Vagina (tissue), 2 donors: ENCODE data around the gene SAMD4A. TPM values are rescaled to one million over a fixed set of nuclear protein-coding genes. Genes with fewer than 3 reads are reported as not detected.

Experiments
- DNase-seq, 2 donors: peaks; one replicate each; pipeline ENCODE4 v3.0.0-alpha.2; 2017; ENCODE audit errors: extremely low spot score in 2 of 2
- H3K27ac ChIP-seq: fragments of 200-600 bp; sonication (generic); one replicate; pipeline ENCODE4 v1.5.1; 2019
- H3K27me3 ChIP-seq: fragments of 200-600 bp; sonication (generic); one replicate; pipeline ENCODE4 v1.5.1; 2019
- H3K36me3 ChIP-seq, 2 donors: fragments of 200-600 bp; sonication (generic); one replicate each; pipeline ENCODE4 v1.5.1; 2017 to 2019
- H3K4me1 ChIP-seq: fragments of 200-600 bp; sonication (generic); one replicate; pipeline ENCODE4 v1.5.1; 2019
- H3K4me3 ChIP-seq, 2 donors: fragments of 200-600 bp; sonication (generic); 1 replicate in 1 of 2; 2 replicates in 1 of 2; pipeline ENCODE4 v1.5.1; 2016 to 2019
- H3K9me3 ChIP-seq: fragments of 200-600 bp; sonication (generic); one replicate; pipeline ENCODE4 v1.5.1; 2019
- POLR2A ChIP-seq, 2 donors: fragments of 450-650 bp; IDR thresholded peaks; one replicate each; pipeline ENCODE4 v1.6.1; 2017; ENCODE audit warnings: antibody characterized with exemption in 2 of 2, mild to moderate bottlenecking in 2 of 2, moderate library complexity in 2 of 2
- POLR2AphosphoS5 ChIP-seq, 2 donors: sonication (generic); formaldehyde crosslinking; IDR thresholded peaks; one replicate each; pipeline ENCODE4 v1.9.0; 2017; ENCODE audit warnings: antibody characterized with exemption in 2 of 2, mild to moderate bottlenecking in 2 of 2, low read depth in 1 of 2; ENCODE audit not compliant: insufficient read depth in 1 of 2
- intact Hi-C: fragments of 100-400 bp; cut with DNase I; formaldehyde crosslinking; loops from one replicate; pipeline ENCODE4 v1.15.1; 2023
- total RNA-seq: library from RNA; depleted of rRNA; stranded (reverse); fragments of >200 nt; gene quantifications from one replicate; pipeline ENCODE4 v1.2.3, GENCODE V29; 2016
- TF ChIP-seq, protein P1 (sequence below), 3 experiments: fragments of 450-650 bp in 2 of 3; fragments of 200-600 bp in 1 of 3; sonication (generic) in 1 of 3; IDR thresholded peaks; one replicate each; pipeline ENCODE4 v1.5.1; 2017 to 2019; ENCODE audit warnings: antibody characterized with exemption in 3 of 3, mild to moderate bottlenecking in 2 of 3, moderate library complexity in 2 of 3

SAMD4A gene
- total RNA-seq, 1 donor from 2014 or later: 43.0 TPM

GRCh38 chr14:54785778-54786770 is 219.1 kb downstream of the SAMD4A start:
- TF ChIP-seq POLR2A (IDR thresholded peaks at IDR 0.05): no peak
- TF ChIP-seq, protein P1, sequence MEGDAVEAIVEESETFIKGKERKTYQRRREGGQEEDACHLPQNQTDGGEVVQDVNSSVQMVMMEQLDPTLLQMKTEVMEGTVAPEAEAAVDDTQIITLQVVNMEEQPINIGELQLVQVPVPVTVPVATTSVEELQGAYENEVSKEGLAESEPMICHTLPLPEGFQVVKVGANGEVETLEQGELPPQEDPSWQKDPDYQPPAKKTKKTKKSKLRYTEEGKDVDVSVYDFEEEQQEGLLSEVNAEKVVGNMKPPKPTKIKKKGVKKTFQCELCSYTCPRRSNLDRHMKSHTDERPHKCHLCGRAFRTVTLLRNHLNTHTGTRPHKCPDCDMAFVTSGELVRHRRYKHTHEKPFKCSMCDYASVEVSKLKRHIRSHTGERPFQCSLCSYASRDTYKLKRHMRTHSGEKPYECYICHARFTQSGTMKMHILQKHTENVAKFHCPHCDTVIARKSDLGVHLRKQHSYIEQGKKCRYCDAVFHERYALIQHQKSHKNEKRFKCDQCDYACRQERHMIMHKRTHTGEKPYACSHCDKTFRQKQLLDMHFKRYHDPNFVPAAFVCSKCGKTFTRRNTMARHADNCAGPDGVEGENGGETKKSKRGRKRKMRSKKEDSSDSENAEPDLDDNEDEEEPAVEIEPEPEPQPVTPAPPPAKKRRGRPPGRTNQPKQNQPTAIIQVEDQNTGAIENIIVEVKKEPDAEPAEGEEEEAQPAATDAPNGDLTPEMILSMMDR (IDR thresholded peaks at IDR 0.05): no peak
- no peak for TF ChIP-seq POLR2AphosphoS5 (IDR thresholded peaks at IDR 0.05; ENCODE audit: insufficient read depth in 1 of 2, low read depth in 1 of 2)
- Histone ChIP-seq H3K27ac (no peak overlapping the region), H3K36me3 (peaks cover 0 to 27% of the 10 kb centered on the region in 2 donors), H3K27me3 (no peaks in the 10 kb centered on the region), H3K9me3 (no peaks in the 10 kb centered on the region), H3K4me1 (no peaks in the 10 kb centered on the region), H3K4me3 (no peak overlapping the region)
- intact Hi-C loops: no loop called here
- no peak for DNase-seq

DNA sequence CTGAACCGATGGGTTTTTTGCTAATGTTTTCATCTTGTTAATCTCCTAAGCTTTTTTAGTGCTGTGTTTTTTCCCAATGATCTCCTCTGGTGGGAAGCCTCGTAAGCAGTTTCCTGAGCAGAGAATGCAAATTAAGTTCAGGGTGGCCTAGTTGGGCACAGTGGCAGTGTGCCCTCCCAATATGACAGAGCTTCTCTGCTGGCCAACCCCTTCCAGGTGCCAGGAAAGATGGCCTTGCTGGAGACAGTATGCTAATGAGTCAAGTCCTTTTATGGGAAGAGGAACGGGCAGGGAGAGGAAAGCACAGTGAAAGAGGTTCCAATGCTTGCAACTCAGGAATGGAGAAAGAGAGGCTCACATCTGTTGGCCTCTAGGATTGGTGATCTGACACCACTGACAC is 219.9 kb downstream of the SAMD4A start:
- Histone ChIP-seq H3K9me3 (no peaks in the 10 kb centered on the region), H3K27me3 (no peaks in the 10 kb centered on the region), H3K36me3 (peaks cover 0 to 27% of the 10 kb centered on the region in 2 donors), H3K4me3 (no peak overlapping the region), H3K27ac (no peak overlapping the region), H3K4me1 (no peaks in the 10 kb centered on the region)
- intact Hi-C loops: no loop called here
- TF ChIP-seq, protein P1 (IDR thresholded peaks at IDR 0.05): no peak
- TF ChIP-seq POLR2A (IDR thresholded peaks at IDR 0.05): no peak
- TF ChIP-seq POLR2AphosphoS5 (IDR thresholded peaks at IDR 0.05; ENCODE audit: insufficient read depth in 1 of 2, low read depth in 1 of 2): no peak
- no peak for DNase-seq

- intact Hi-C loops: no loop called here
- no peaks in the 10 kb centered on the region for H3K27me3 ChIP-seq
- H3K9me3 ChIP-seq: no peaks in the 10 kb centered on the region
- H3K36me3 ChIP-seq: peaks cover 0 to 27% of the 10 kb centered on the region in 2 donors
- no peak for DNase-seq
- H3K4me3 ChIP-seq: no peak overlapping the region
- H3K4me1 ChIP-seq: no peaks in the 10 kb centered on the region
- no peak for TF ChIP-seq POLR2A (IDR thresholded peaks at IDR 0.05)
- TF ChIP-seq, protein P1 (IDR thresholded peaks at IDR 0.05): no peak
- TF ChIP-seq POLR2AphosphoS5 (IDR thresholded peaks at IDR 0.05; ENCODE audit: insufficient read depth in 1 of 2, low read depth in 1 of 2): no peak
- H3K27ac ChIP-seq: no peak overlapping the region
Observed at GRCh38 chr14:54787261-54787660, 220.3 kb downstream of the SAMD4A start.

DNA sequence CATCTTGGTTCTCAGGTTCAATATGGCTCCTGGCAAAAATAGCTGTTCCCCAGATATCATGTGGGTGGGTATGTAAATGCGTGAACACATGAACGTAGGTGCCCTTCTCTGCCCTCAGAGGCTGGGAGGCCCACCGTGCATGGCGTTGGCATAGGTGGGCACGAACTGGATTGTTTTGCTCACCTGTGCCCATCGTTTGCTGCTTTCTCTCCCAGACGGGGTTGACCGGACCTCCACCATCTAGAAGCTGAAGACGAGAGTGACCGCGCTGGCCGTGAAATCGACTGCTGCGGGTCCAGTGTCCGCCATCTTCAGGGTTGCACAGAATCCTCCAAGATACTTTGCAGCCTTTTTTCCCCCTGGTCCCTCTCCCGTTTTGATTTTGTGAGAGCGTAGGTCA is 221.8 kb downstream of the SAMD4A start:
- Histone ChIP-seq H3K36me3 (peaks cover 0 to 27% of the 10 kb centered on the region in 2 donors), H3K9me3 (no peaks in the 10 kb centered on the region), H3K27ac (no peak overlapping the region), H3K27me3 (no peaks in the 10 kb centered on the region), H3K4me3 (no peak overlapping the region), H3K4me1 (no peaks in the 10 kb centered on the region)
- DNase-seq: no peak
- TF ChIP-seq, protein P1 (IDR thresholded peaks at IDR 0.05): no peak
- TF ChIP-seq POLR2AphosphoS5 (IDR thresholded peaks at IDR 0.05; ENCODE audit: insufficient read depth in 1 of 2, low read depth in 1 of 2) (no peak), POLR2A (IDR thresholded peaks at IDR 0.05) (no peak)
- intact Hi-C loops: no loop called here

DNA sequence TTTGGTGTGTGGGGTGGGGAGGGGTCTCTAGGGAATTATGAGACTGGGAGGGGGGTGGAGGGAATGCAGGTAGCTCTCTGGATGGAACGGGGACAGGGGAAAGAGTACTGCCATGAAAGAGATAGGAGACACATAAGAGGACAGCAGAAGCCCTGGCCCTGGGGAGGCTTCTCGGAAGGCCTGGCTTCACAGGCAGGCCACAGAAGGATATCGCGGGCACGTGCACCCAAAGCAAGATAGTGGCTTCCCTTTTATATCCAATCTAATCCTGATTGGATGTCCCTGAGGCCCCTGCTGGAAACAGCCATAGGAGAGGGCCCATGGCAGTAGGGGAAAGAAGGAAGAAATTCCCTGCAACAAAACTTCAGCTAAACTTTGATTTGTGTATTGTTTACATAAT is 222.2 kb downstream of the SAMD4A start:
- H3K4me3 ChIP-seq: no peak overlapping the region
- intact Hi-C loops: no loop called here
- peaks cover 0 to 27% of the 10 kb centered on the region in 2 donors for H3K36me3 ChIP-seq
- DNase-seq: no peak
- H3K9me3 ChIP-seq: no peaks in the 10 kb centered on the region
- H3K27me3 ChIP-seq: no peaks in the 10 kb centered on the region
- TF ChIP-seq POLR2AphosphoS5 (IDR thresholded peaks at IDR 0.05; ENCODE audit: insufficient read depth in 1 of 2, low read depth in 1 of 2): no peak
- no peak for TF ChIP-seq POLR2A (IDR thresholded peaks at IDR 0.05)
- TF ChIP-seq, protein P1 (IDR thresholded peaks at IDR 0.05): no peak
- no peaks in the 10 kb centered on the region for H3K4me1 ChIP-seq
- H3K27ac ChIP-seq: no peak overlapping the region
